AG09309 (cell line): ENCODE data around the gene PPARG.

Experiments used
- DNase-seq: peaks from one replicate; pipeline ENCODE4 v3.0.0-alpha.2; 2010; ENCODE audit warnings: low read depth
- H3K4me3 ChIP-seq: 2 replicates; pipeline ENCODE4 v1.5.1; 2011; ENCODE audit warnings: mild to moderate bottlenecking, low read depth, low read length, moderate library complexity; ENCODE audit not compliant: control insufficient read depth
- TF ChIP-seq, protein P1 (sequence below): IDR thresholded peaks from 2 replicates; pipeline ENCODE4 v1.5.1; 2011; ENCODE audit warnings: mild to moderate bottlenecking, low read depth, low read length, inconsistent platforms; ENCODE audit not compliant: insufficient read depth, control insufficient read depth; ENCODE audit errors: missing control alignments

Gene PPARG

DNA sequence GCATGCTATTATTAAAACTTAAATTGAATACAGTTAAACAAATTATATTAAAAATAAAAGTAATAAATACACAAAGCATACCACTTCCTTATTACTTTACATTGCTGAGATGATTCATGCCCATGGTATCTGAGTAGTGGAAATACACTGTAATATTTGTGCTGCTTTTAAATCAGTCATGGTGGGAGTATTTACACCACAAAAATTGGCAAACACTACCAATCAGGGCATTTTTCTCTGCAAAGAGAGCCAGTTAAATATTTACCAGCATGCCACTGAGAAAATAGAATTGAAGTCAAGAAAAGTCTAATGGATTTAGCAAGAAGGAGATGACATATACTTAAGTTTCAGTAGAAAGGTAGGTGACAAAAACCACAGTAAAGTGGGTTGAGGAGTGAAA lies 19.6 kb downstream of the PPARG start:
- TF ChIP-seq, protein P1, sequence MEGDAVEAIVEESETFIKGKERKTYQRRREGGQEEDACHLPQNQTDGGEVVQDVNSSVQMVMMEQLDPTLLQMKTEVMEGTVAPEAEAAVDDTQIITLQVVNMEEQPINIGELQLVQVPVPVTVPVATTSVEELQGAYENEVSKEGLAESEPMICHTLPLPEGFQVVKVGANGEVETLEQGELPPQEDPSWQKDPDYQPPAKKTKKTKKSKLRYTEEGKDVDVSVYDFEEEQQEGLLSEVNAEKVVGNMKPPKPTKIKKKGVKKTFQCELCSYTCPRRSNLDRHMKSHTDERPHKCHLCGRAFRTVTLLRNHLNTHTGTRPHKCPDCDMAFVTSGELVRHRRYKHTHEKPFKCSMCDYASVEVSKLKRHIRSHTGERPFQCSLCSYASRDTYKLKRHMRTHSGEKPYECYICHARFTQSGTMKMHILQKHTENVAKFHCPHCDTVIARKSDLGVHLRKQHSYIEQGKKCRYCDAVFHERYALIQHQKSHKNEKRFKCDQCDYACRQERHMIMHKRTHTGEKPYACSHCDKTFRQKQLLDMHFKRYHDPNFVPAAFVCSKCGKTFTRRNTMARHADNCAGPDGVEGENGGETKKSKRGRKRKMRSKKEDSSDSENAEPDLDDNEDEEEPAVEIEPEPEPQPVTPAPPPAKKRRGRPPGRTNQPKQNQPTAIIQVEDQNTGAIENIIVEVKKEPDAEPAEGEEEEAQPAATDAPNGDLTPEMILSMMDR = no peak
- peak; percentile 48 for DNase-seq
- no peak overlapping the region for H3K4me3 ChIP-seq

DNA sequence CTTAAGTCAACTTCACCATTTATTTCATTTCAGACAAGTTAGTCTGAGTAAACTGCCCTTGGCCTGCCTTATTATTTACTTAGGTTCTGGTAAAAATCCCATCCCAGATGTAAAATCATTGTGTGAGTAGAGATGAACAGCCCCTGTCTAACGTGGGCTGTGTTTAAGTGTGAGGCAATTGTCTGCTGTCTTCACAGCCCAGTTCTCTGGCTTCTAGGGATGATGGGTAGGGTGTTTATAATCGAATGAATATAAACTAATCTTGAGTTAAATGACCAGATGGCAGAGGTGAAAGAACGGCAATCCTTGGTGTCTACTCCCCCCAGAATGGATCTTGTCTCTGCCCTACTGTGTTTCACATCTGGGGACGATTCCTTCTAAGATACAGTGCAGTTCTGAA lies 20.8 kb downstream of the PPARG start:
- no peak overlapping the region for H3K4me3 ChIP-seq
- no peak for DNase-seq
- TF ChIP-seq, protein P1 = no peak

DNA sequence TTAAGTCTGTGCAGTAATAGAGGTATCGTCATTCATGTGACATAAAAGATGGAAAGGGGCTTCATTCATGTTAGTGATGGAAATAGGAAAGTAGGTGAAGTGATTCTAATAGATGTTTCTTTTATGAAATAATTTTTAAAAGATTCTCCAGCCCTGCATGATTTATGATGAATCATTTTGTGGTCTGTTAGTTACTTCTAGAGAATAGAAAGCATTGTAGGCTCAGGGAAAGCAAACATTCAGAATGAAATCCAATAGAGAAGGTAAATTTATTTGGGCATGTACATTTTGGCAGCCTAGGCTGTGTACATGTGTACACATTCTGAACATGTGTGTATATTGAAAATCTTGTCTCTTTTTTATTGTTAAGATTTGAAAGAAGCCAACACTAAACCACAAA lies 23.1 kb downstream of the PPARG start:
- H3K4me3 ChIP-seq = no peak overlapping the region
- TF ChIP-seq, protein P1 = no peak
- no peak for DNase-seq

DNA sequence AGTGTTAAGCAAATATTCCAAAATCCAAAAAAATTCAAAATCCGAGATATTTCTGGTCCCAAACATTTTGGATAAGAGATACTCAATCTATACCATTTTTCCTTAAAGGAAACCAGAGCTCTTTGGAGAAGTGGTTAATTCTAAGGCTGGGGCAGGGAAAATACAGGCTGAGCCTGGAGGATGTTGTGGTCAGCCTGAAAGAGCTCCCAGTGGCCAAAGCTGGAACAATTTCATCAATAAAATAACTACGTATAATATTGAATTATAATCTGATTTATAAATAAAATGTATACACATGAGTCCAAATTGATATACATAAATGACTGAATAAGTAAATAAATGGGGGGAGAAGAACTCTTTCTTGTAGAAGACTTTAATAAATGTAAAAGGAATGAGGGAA lies 24.6 kb downstream of the PPARG start:
- TF ChIP-seq, protein P1 = no peak
- no peak overlapping the region for H3K4me3 ChIP-seq
- no peak for DNase-seq

DNA sequence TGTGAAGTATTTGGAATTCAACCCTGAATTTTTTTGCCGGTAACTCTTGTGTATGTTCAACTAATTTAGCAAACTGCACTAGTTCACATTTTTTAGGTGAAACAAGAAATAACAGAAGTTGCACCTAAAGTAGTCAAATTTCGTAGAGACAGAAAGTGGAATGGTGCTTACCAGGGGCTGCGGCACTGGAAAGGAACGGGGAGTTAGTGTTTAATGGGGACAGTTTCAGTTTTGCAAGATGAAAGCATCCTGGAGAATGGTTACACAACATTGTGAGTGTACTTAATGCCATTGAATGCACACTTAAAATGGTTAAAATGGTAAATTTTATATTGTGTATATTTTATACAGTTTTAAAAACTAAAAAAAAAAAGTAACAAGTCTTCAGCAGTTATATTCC lies 27.4 kb downstream of the PPARG start:
- TF ChIP-seq, protein P1 = no peak
- no peak overlapping the region for H3K4me3 ChIP-seq
- DNase-seq = no peak

DNA sequence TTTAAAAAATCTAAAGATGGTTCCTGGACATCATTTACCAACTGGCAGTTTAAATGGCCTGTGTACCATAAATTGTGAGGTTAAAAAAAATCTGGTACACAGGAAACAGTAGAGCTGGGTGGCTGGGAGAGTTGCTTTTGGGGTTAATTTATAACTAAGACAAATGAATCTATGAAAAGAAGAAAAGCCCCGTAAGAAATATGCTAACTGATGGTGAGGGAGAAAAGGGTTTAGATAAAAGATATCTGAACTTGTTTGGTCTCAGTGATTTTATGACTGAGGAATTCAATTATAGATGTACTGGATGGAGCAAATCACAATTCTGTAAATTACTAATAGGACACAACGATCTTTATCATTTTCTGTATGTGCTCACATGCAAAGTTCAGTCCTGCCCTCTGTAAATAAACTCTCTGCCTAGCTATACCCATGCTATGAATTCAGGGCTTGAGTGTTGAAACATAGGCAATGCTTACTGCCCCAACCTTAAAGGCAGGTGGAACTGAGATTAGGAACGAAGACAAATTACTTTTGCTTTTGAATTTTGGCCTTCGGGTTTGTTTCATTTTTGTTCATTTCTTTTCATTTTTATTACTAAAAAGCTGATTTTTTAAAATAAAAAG lies 28.0 kb downstream of the PPARG start:
- no peak overlapping the region for H3K4me3 ChIP-seq
- TF ChIP-seq, protein P1 = no peak
- no peak for DNase-seq

DNA sequence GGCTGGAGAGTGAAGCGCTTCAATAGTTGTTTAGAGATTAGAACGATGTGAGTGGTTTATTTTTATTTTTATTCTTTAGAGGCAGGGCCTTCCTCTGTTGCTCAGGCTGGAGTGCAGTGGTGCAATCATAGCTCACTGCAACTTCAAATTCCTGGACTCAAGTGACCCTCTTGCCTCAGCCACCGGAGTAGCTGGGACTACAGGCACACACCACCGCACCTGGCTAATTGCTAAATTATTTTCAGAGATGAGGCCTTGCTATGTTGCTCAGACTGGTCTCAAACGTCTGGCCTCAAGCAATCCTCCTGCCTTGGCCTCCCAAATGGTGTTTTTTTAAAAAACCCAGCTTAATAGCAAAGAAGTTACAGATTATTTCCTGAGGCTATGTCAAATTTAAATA lies 29.0 kb downstream of the PPARG start:
- no peak overlapping the region for H3K4me3 ChIP-seq
- DNase-seq = no peak
- TF ChIP-seq, protein P1 = no peak
